IPS-15b (cell line): ENCODE measurements around the gene CCER1.

Source experiments
- H3K27me3 ChIP-seq: one replicate; pipeline ENCODE4 v1.6.1; 2013; ENCODE audit warnings: low read length; ENCODE audit not compliant: control insufficient read depth, insufficient read depth
- H3K36me3 ChIP-seq: one replicate; pipeline ENCODE4 v1.6.1; 2013; ENCODE audit warnings: low read length; ENCODE audit not compliant: control insufficient read depth, insufficient read depth
- H3K4me1 ChIP-seq: one replicate; pipeline ENCODE4 v1.6.1; 2013; ENCODE audit warnings: mild to moderate bottlenecking, low read length; ENCODE audit not compliant: control insufficient read depth, insufficient read depth
- H3K4me3 ChIP-seq: one replicate; pipeline ENCODE4 v1.5.1; 2013; ENCODE audit warnings: low read depth, low read length
- H3K9ac ChIP-seq: one replicate; pipeline ENCODE4 v1.6.1; 2013; ENCODE audit warnings: low read depth, mild to moderate bottlenecking, low read length
- H3K9me3 ChIP-seq: one replicate; pipeline ENCODE4 v1.6.1; 2013; ENCODE audit warnings: mild to moderate bottlenecking, low read length; ENCODE audit not compliant: control insufficient read depth, insufficient read depth

CCER1 gene

GRCh38 chr12:90965204-90965603 is 10.2 kb upstream of the CCER1 start:
- no peaks in the 10 kb centered on the region for H3K27me3 ChIP-seq
- no peak overlapping the region for H3K4me3 ChIP-seq
- H3K9me3 ChIP-seq, result no peaks in the 10 kb centered on the region
- H3K9ac ChIP-seq, result no peak overlapping the region
- H3K4me1 ChIP-seq, result no peaks in the 10 kb centered on the region
- H3K36me3 ChIP-seq, result no peaks in the 10 kb centered on the region

GRCh38 chr12:90964616-90965015 is 9.6 kb upstream of the CCER1 start:
- Histone ChIP-seq H3K4me1 (no peaks in the 10 kb centered on the region), H3K36me3 (no peaks in the 10 kb centered on the region), H3K4me3 (no peak overlapping the region), H3K9me3 (no peaks in the 10 kb centered on the region), H3K27me3 (no peaks in the 10 kb centered on the region), H3K9ac (no peak overlapping the region)

- Histone ChIP-seq H3K4me3 (no peak overlapping the region), H3K9ac (no peak overlapping the region), H3K27me3 (no peaks in the 10 kb centered on the region), H3K9me3 (no peaks in the 10 kb centered on the region), H3K36me3 (no peaks in the 10 kb centered on the region), H3K4me1 (no peaks in the 10 kb centered on the region)
Observed at GRCh38 chr12:90963946-90964345, 9.0 kb upstream of the CCER1 start.

- H3K9ac ChIP-seq, result no peak overlapping the region
- H3K4me3 ChIP-seq, result no peak overlapping the region
- no peaks in the 10 kb centered on the region for H3K9me3 ChIP-seq
- H3K4me1 ChIP-seq, result no peaks in the 10 kb centered on the region
- H3K36me3 ChIP-seq, result no peaks in the 10 kb centered on the region
- H3K27me3 ChIP-seq, result no peaks in the 10 kb centered on the region
Observed at GRCh38 chr12:90961154-90961553, 6.2 kb upstream of the CCER1 start.

- no peaks in the 10 kb centered on the region for H3K9me3 ChIP-seq
- H3K27me3 ChIP-seq, result no peaks in the 10 kb centered on the region
- no peak overlapping the region for H3K4me3 ChIP-seq
- no peaks in the 10 kb centered on the region for H3K4me1 ChIP-seq
- H3K9ac ChIP-seq, result no peak overlapping the region
- H3K36me3 ChIP-seq, result no peaks in the 10 kb centered on the region
Observed at GRCh38 chr12:90959538-90960139, 4.7 kb upstream of the CCER1 start.

GRCh38 chr12:90959032-90959431 is 4.1 kb upstream of the CCER1 start:
- no peaks in the 10 kb centered on the region for H3K36me3 ChIP-seq
- no peaks in the 10 kb centered on the region for H3K9me3 ChIP-seq
- no peaks in the 10 kb centered on the region for H3K27me3 ChIP-seq
- no peaks in the 10 kb centered on the region for H3K4me1 ChIP-seq
- H3K9ac ChIP-seq, result no peak overlapping the region
- H3K4me3 ChIP-seq, result no peak overlapping the region

GRCh38 chr12:90958347-90958746 is 3.4 kb upstream of the CCER1 start:
- Histone ChIP-seq H3K4me3 (no peak overlapping the region), H3K36me3 (no peaks in the 10 kb centered on the region), H3K9ac (no peak overlapping the region), H3K27me3 (no peaks in the 10 kb centered on the region), H3K9me3 (no peaks in the 10 kb centered on the region), H3K4me1 (no peaks in the 10 kb centered on the region)

- Histone ChIP-seq H3K4me3 (no peak overlapping the region), H3K9ac (no peak overlapping the region), H3K36me3 (no peaks in the 10 kb centered on the region), H3K9me3 (no peaks in the 10 kb centered on the region), H3K4me1 (no peaks in the 10 kb centered on the region), H3K27me3 (no peaks in the 10 kb centered on the region)
Observed at GRCh38 chr12:90954428-90954827, 548 bp downstream of the CCER1 start.

- no peaks in the 10 kb centered on the region for H3K9me3 ChIP-seq
- H3K36me3 ChIP-seq, result no peaks in the 10 kb centered on the region
- no peak overlapping the region for H3K9ac ChIP-seq
- no peak overlapping the region for H3K4me3 ChIP-seq
- no peaks in the 10 kb centered on the region for H3K27me3 ChIP-seq
- H3K4me1 ChIP-seq, result no peaks in the 10 kb centered on the region
Observed at GRCh38 chr12:90953956-90954421, 987 bp downstream of the CCER1 start.

GRCh38 chr12:90951432-90952105 is 3.4 kb downstream of the CCER1 start:
- Histone ChIP-seq H3K27me3 (no peaks in the 10 kb centered on the region), H3K4me3 (no peak overlapping the region), H3K9ac (no peak overlapping the region), H3K36me3 (no peaks in the 10 kb centered on the region), H3K9me3 (no peaks in the 10 kb centered on the region), H3K4me1 (no peaks in the 10 kb centered on the region)

GRCh38 chr12:90947869-90948268 is 7.1 kb downstream of the CCER1 start:
- Histone ChIP-seq H3K4me1 (no peaks in the 10 kb centered on the region), H3K27me3 (no peaks in the 10 kb centered on the region), H3K4me3 (no peak overlapping the region), H3K36me3 (no peaks in the 10 kb centered on the region), H3K9ac (no peak overlapping the region), H3K9me3 (no peaks in the 10 kb centered on the region)

- no peak overlapping the region for H3K9ac ChIP-seq
- no peaks in the 10 kb centered on the region for H3K36me3 ChIP-seq
- H3K9me3 ChIP-seq, result no peaks in the 10 kb centered on the region
- H3K4me1 ChIP-seq, result no peaks in the 10 kb centered on the region
- H3K4me3 ChIP-seq, result no peak overlapping the region
- H3K27me3 ChIP-seq, result no peaks in the 10 kb centered on the region
Observed at GRCh38 chr12:90945070-90945649, 9.8 kb downstream of the CCER1 start.
